SK-N-MC (cell line): ENCODE measurements around the gene FBXO38.

Experiments
- EZH2 ChIP-seq: fragments of 200-600 bp; sonication (generic); IDR thresholded peaks from one replicate; pipeline ENCODE4 v1.6.1; 2017; ENCODE audit warnings: antibody characterized with exemption
- POLR2AphosphoS5 ChIP-seq: IDR thresholded peaks from 2 replicates; pipeline ENCODE4 v1.6.1; 2012; ENCODE audit warnings: mild to moderate bottlenecking, low read depth, low read length, borderline replicate concordance

GRCh38 chr5:148401604-148402003, 17.8 kb downstream of the FBXO38 start:
- TF ChIP-seq EZH2 (no peak), POLR2AphosphoS5 (no peak)
